Tibial artery (tissue), 4 donors: Measurements from ENCODE around the gene GRAMD1B.
"Not testable (repeated sequence)": the region's sequence is repeated elsewhere in the genome, so short reads cannot be mapped to it uniquely, and the experiment has no call there.

Source experiments
- DNase-seq, 2 donors: peaks; one replicate each; pipeline ENCODE4 v3.0.0-alpha.2; 2019
- H3K27ac ChIP-seq, 2 donors: fragments of 200-600 bp; sonication (generic) in 1 of 2; 1 replicate in 1 of 2; 2 replicates in 1 of 2; pipeline ENCODE4 v1.5.1; 2018 to 2019; ENCODE audit warnings: mild to moderate bottlenecking in 1 of 2
- H3K27me3 ChIP-seq, 2 donors: fragments of 200-600 bp; sonication (generic) in 1 of 2; one replicate each; pipeline versions ENCODE4 v1.5.1 to v1.6.0; 2016 to 2019
- H3K36me3 ChIP-seq, 3 donors: fragments of 200-600 bp; sonication (generic) in 2 of 3; one replicate each; pipeline ENCODE4 v1.5.1; 2016 to 2019; ENCODE audit warnings: mild to moderate bottlenecking in 2 of 3
- H3K4me1 ChIP-seq, 4 donors: fragments of 200-600 bp; sonication (generic) in 2 of 4; 1 replicate in 3 of 4; 2 replicates in 1 of 4; pipeline ENCODE4 v1.5.1; 2016 to 2019
- H3K4me3 ChIP-seq, 2 donors: fragments of 200-600 bp; sonication (generic) in 1 of 2; 1 replicate in 1 of 2; 2 replicates in 1 of 2; pipeline ENCODE4 v1.5.1; 2018 to 2019; ENCODE audit warnings: mild to moderate bottlenecking in 2 of 2
- H3K9me3 ChIP-seq, 3 donors: fragments of 200-600 bp; sonication (generic) in 1 of 3; one replicate each; pipeline ENCODE4 v1.5.1; 2016 to 2019
- intact Hi-C: fragments of 100-400 bp; cut with DNase I; formaldehyde crosslinking; loops from one replicate; pipeline ENCODE4 v1.15.0; 2023; ENCODE audit warnings: low total_unique reads
- TF ChIP-seq, protein P1 (sequence below), 2 experiments: fragments of 200-600 bp in 1 of 2; fragments of 450-650 bp in 1 of 2; IDR thresholded peaks; one replicate each; pipeline ENCODE4 v1.5.1; 2017 to 2019; ENCODE audit warnings: antibody characterized with exemption in 2 of 2, mild to moderate bottlenecking in 1 of 2, moderate library complexity in 1 of 2

Gene GRAMD1B

DNA sequence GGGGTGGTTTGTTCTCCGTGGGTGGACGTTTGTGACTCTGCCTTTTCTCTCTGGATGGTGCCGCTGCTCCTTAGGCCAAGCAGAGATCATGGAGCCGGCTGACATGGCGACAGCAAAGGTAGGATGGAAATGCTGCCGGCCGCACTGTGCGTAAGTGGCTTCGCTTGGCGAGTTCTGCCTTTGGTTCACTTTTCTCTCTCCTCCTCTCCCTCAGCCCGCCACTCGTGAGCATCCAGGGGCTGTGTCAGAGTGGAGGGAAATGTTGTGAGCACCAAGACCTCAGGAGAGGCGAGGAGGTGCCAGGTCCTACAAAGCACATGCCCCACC is 80.5 kb downstream of the GRAMD1B start:
- Histone ChIP-seq H3K4me1 (no peaks in the 10 kb centered on the region), H3K4me3 (no peak overlapping the region), H3K27ac (no peak overlapping the region), H3K36me3 (no peaks in the 10 kb centered on the region), H3K9me3 (no peaks in the 10 kb centered on the region), H3K27me3 (peaks cover 0 to 20% of the 10 kb centered on the region in 2 donors)
- intact Hi-C loops, result no loop called here
- DNase-seq, result no peak
- TF ChIP-seq, protein P1, sequence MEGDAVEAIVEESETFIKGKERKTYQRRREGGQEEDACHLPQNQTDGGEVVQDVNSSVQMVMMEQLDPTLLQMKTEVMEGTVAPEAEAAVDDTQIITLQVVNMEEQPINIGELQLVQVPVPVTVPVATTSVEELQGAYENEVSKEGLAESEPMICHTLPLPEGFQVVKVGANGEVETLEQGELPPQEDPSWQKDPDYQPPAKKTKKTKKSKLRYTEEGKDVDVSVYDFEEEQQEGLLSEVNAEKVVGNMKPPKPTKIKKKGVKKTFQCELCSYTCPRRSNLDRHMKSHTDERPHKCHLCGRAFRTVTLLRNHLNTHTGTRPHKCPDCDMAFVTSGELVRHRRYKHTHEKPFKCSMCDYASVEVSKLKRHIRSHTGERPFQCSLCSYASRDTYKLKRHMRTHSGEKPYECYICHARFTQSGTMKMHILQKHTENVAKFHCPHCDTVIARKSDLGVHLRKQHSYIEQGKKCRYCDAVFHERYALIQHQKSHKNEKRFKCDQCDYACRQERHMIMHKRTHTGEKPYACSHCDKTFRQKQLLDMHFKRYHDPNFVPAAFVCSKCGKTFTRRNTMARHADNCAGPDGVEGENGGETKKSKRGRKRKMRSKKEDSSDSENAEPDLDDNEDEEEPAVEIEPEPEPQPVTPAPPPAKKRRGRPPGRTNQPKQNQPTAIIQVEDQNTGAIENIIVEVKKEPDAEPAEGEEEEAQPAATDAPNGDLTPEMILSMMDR (IDR thresholded peaks at IDR 0.05), result no peak

- intact Hi-C loops, result no loop called here
- TF ChIP-seq, protein P1 (IDR thresholded peaks at IDR 0.05), result peak; percentile 57 to 70
- no peak overlapping the region for H3K4me3 ChIP-seq
- no peaks in the 10 kb centered on the region for H3K36me3 ChIP-seq
- no peak overlapping the region for H3K27ac ChIP-seq
- H3K4me1 ChIP-seq, result no peaks in the 10 kb centered on the region
- H3K27me3 ChIP-seq, result peaks cover 0 to 20% of the 10 kb centered on the region in 2 donors
- H3K9me3 ChIP-seq, result no peaks in the 10 kb centered on the region
- peak; percentile 61 to 75 for DNase-seq
Observed at GRCh38 chr11:123511037-123511870, 81.2 kb downstream of the GRAMD1B start.

- H3K4me3 ChIP-seq, H3K36me3 ChIP-seq, DNase-seq, H3K9me3 ChIP-seq, H3K4me1 ChIP-seq, intact Hi-C loops, H3K27ac ChIP-seq: not testable (repeated sequence)
- H3K27me3 ChIP-seq, result peaks cover 0 to 23% of the 10 kb centered on the region in 2 donors
Observed at GRCh38 chr11:123513309-123513708, 83.2 kb downstream of the GRAMD1B start.

DNA sequence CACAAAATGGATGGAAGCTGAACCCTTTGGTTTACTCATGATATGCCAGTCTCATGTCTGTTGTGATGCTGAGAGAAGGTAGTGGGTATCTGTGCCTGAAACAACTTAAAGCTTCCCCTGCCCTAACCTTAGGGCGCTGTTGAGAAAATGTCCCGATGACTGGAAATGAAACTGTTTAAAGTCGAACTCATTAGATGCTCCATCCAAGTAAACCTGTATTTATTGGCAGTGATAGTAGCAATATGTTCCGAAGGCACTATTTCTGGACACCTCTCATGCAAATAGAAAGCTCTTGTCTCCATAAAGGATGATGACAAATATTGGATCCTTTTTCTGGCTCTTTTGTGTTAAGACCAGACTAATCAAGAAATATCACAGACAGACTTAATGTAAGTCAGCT is 86.2 kb downstream of the GRAMD1B start:
- Histone ChIP-seq H3K27ac (no peak overlapping the region), H3K9me3 (no peaks in the 10 kb centered on the region), H3K27me3 (peaks cover 0 to 17% of the 10 kb centered on the region in 2 donors), H3K36me3 (no peaks in the 10 kb centered on the region), H3K4me1 (no peaks in the 10 kb centered on the region), H3K4me3 (no peak overlapping the region)
- no peak for DNase-seq
- TF ChIP-seq, protein P1 (IDR thresholded peaks at IDR 0.05), result no peak
- intact Hi-C loops, result no loop called here

GRCh38 chr11:123517559-123518364 is 87.7 kb downstream of the GRAMD1B start:
- Histone ChIP-seq H3K4me3 (no peak overlapping the region), H3K4me1 (no peaks in the 10 kb centered on the region), H3K9me3 (no peaks in the 10 kb centered on the region), H3K27ac (no peak overlapping the region), H3K36me3 (no peaks in the 10 kb centered on the region), H3K27me3 (peaks cover 0 to 12% of the 10 kb centered on the region in 2 donors)
- DNase-seq, result no peak
- intact Hi-C loops, result no loop called here
- TF ChIP-seq, protein P1 (IDR thresholded peaks at IDR 0.05), result no peak

- no peak overlapping the region for H3K4me3 ChIP-seq
- TF ChIP-seq, protein P1 (IDR thresholded peaks at IDR 0.05), result no peak
- no peaks in the 10 kb centered on the region for H3K36me3 ChIP-seq
- H3K4me1 ChIP-seq, result no peaks in the 10 kb centered on the region
- H3K27me3 ChIP-seq, result peaks cover 0 to 12% of the 10 kb centered on the region in 2 donors
- no peak for DNase-seq
- intact Hi-C loops, result no loop called here
- no peaks in the 10 kb centered on the region for H3K9me3 ChIP-seq
- H3K27ac ChIP-seq, result no peak overlapping the region
Observed at GRCh38 chr11:123518496-123519054, 88.5 kb downstream of the GRAMD1B start.
